HG02870 (cell line): ENCODE data around the gene XRCC6.
"Not testable (repeated sequence)": the region's sequence is repeated elsewhere in the genome, so short reads cannot be mapped to it uniquely, and the experiment has no call there.

Experiments used
- ATAC-seq: cut with Tn5 transposase; IDR thresholded peaks from one replicate; pipeline ENCODE4 v1.9.1; 2021; ENCODE audit warnings: mild to moderate bottlenecking, moderate library complexity; ENCODE audit not compliant: unreplicated experiment

XRCC6 gene

DNA sequence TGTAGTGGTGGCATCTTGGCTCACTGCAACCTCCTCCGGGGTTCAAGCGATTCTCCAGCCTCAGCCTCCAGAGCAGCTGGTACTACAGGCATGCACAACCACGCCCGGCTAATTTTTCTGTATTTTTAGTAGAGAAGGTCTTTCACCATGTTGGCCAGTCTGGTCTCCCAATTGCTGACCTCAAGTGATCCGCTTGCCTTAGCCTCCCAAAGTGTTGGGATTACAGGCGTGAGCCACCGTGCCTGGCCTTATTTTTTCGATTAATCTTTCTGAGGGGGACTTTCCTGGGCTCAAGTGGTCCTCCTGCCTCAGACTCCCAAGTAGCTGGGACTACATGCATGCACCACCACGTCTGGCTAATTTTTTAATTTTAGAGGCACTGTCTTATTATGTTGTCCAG, 62.0 kb downstream of the XRCC6 start:
- no peak for ATAC-seq

DNA sequence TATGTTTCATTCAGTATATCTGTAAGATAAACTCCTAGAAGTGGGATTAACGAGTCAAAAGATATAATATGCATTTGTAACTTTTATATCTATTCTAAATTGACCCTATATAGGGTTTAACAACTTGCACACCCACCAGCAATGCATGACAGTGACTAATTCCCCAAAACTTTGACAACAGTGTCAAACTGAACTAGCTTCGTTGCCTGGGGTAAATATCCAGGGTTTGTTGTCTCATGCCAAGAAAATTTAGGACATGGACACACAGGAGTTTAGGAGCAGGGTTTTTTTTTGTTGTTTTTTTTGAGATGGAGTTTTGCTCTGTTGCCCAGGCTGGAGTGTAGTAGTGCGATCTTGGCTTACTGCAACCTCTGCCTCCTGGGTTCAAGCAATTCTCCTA, 62.5 kb downstream of the XRCC6 start:
- no peak for ATAC-seq

DNA sequence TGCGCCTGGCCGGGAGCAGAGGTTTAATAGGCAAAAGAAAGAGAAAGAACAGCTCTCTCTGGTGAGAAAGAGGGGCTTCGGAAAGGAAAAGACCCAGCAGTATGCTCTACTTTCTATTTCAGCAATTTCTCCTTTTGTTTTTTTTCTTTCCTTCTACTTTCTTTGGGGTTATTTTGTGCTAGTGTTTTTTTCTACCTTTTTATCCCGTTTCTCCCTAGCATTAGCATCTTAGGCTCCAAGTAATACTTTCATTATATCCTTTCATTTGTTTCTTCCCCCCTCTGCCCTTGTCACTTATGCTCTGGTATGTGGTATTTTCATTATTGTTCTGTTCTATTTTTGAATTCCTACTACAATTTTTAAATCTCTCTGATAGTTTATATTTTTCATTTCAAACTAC, 63.1 kb downstream of the XRCC6 start:
- no peak for ATAC-seq

GRCh38 chr22:41686890-41687289, 65.8 kb downstream of the XRCC6 start:
- ATAC-seq: not testable (repeated sequence)

- no peak for ATAC-seq
Measured at GRCh38 chr22:41687901-41688364, 66.8 kb downstream of the XRCC6 start.

DNA sequence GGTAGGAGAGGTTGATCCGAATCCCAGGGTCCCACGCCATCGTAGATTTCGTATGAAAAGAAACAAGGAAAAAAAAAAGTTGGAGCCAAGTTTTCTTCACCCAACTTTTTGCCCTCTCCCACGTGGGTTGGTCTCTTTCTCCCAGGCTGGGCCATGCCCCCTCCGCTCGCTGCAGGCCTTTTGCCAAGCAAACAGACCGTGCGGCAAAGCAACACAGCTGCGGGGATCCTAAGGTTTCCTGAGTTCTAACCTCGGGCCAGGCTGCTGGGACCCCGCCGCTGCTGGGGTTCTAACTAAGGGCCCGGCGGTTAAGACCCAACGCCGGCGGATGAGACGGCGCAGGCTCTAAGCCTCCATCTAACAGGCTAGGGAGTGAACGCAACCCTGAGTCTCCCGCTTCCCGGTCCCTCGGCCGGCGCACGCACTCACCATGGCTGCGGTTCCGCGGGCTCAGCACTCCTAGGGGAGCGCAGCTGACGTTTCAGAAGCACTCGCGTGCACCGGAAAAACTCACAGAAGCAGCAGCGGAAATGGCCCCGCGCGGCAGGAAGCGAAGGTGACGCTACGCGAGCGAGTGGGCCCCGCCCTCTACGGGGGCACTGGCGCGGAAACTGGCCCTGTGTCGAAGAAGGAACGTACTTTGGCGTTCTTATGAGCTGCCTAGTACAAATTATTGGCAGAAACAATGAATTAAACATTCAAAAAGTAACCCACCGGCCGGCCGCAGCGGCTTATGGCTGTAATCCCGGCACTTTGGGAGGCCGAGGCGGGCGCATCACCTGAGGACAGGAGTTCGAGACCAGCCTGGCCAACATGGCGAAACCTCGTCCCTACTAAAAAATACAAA, 67.5 kb downstream of the XRCC6 start, which contains the start of gene SNU13:
SNU13 (minus strand) TSS at position 503 of the 847 bp plus-strand sequence; CDS start at position 432, 71 bp downstream.
- peak; percentile 80 for ATAC-seq

DNA sequence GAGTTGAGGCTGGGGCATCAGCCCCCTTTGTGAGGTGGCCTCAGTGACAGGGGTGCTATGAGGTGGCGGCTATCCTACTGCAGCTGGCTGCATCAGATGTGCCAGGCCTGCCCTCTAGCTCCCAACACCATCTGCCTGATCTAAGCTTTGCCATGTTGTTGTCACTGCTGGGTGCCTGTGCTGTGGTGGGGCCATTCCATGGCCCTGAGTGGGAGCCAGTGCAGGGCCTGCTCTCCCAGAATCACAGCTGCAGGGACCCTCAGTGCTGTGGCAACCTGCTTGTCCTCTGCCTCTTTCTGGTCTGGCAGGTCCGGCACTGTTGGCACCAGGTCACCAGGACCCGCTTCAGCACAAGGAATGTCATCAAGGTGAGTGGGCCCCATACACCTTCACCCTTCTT, 69.4 kb downstream of the XRCC6 start:
- ATAC-seq: no peak

GRCh38 chr22:41695211-41695610, 74.1 kb downstream of the XRCC6 start:
- ATAC-seq: no peak

DNA sequence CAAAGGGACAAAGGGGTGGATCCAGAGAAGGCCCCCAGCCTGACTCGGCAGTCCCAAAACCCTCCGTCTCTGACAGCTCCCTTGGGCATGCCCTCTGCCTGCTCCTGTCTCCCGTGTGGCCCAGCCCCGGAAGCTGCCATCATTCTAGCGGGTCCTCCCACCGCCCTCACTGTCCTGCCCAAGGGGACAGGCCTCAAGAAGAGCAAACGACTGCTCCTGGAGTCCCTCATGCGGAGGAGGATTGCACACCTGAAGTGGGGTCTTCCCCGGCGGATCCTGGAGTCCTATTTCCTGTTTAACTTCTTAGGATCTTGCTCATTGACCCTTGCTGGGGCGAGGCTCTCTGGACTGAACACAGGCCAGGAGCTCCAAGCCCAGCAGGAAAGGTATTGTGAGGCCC, 75.6 kb downstream of the XRCC6 start:
- ATAC-seq: no peak

- peak; percentile 50 for ATAC-seq
Measured at GRCh38 chr22:41697126-41697775, 76.2 kb downstream of the XRCC6 start.

DNA sequence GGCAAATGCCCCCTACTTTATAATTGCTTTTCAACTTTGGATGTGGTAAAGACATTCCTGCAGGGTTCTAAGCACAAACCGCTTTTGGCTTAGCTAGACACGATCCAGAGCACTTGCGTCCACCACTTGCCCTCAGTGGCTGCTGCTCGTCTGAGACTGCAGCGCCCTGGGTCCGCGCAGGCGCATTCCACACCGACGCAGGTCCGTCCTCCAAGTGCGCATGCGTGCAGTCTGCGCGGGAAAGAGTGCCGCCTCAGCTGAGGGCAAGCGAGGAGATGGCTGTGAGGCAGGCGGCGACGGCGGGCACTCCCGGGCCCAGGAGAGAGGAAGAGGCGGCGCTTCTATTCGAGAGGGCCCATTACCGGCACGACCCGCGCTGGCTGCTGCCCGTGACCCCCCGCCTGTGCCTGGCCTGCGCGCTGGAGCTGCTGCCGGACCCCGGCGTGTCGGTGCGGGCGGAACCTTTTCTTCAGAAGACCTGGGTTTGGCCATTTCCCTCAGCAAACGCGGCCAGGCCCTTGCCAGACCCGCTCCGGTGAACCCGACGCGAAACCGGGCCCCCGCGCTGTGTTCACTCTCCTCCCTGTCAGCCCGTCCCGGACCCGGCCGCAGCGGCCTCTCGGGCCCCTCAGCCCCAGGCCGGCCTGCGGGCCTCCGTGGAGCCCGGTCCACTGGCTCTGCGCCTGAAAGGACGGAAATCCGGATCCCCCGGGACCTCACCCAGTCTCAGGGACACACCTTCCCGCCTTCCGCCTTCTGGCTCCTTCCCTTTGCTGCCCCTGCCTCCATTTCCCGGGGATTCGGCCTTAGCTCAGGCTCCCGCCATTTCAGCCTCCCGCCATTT, 78.4 kb downstream of the XRCC6 start, which contains the start of gene MEI1:
MEI1 (plus strand) TSS at position 240 of the 844 bp plus-strand sequence; CDS start at position 276, 36 bp downstream.
- no peak for ATAC-seq

DNA sequence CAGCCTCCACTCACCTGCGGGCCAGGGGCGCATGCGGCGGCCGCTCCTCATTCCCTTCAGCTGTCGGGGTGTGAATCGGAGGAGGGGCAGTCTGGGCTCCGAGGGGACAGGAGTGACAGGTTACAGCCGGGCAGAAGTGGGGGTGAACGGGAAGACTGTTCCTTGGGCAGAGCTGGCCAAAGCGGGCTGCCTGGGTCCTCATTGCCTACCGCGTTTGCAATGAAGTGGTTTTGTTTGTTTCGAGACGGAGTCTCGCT, 78.9 kb downstream of the XRCC6 start:
- no peak for ATAC-seq

DNA sequence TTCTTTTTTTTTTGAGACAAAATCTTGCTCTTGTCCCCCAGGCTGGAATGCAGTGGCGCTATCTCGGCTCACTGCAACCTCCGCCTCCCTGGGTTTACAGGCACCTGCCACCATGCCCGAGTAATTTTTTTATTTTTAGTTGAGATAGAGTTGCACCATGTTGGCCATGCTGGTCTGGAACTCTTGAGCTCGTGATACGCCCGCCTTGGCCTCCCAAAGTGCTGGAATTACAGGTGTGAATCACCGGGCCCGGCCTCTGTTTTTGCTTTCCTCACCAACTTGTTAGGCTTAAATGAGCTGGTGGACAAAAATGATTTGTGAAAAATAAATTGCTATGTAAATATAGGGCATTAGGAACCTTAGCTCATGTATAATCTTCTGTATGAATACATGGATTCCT, 81.7 kb downstream of the XRCC6 start:
- no peak for ATAC-seq

GRCh38 chr22:41709341-41709740, 88.2 kb downstream of the XRCC6 start:
- ATAC-seq: no peak

GRCh38 chr22:41713004-41713403, 91.9 kb downstream of the XRCC6 start:
- ATAC-seq: no peak
